ENCODE data around the gene ARHGAP15. TPM values are rescaled to one million over a fixed set of nuclear protein-coding genes. Genes with fewer than 3 reads are reported as not detected.

The ARHGAP15 gene
- total RNA-seq, 1 donor, result 334 TPM

GRCh38 chr2:143176606-143177005 lies 47.4 kb downstream of the ARHGAP15 start:
- Histone ChIP-seq H3K27me3 (ENCODE audit: insufficient read depth, low read length) (no peaks in the 10 kb centered on the region), H3K4me3 (ENCODE audit: low read length) (no peak overlapping the region), H3K4me1 (ENCODE audit: insufficient read depth, low read length) (peaks cover 13% of the 10 kb centered on the region), H3K9me3 (ENCODE audit: low read depth, low read length) (no peaks in the 10 kb centered on the region)

- Histone ChIP-seq H3K27me3 (ENCODE audit: insufficient read depth, low read length) (no peaks in the 10 kb centered on the region), H3K4me3 (ENCODE audit: low read length) (no peak overlapping the region), H3K4me1 (ENCODE audit: insufficient read depth, low read length) (peaks cover 13% of the 10 kb centered on the region), H3K9me3 (ENCODE audit: low read depth, low read length) (no peaks in the 10 kb centered on the region)
Observed at GRCh38 chr2:143177096-143177786, 48.0 kb downstream of the ARHGAP15 start.

GRCh38 chr2:143181494-143181893 lies 52.3 kb downstream of the ARHGAP15 start:
- H3K4me3 ChIP-seq (ENCODE audit: low read length), result no peak overlapping the region
- no peaks in the 10 kb centered on the region for H3K27me3 ChIP-seq (ENCODE audit: insufficient read depth, low read length)
- peaks cover 14% of the 10 kb centered on the region for H3K4me1 ChIP-seq (ENCODE audit: insufficient read depth, low read length)
- no peaks in the 10 kb centered on the region for H3K9me3 ChIP-seq (ENCODE audit: low read depth, low read length)

- H3K9me3 ChIP-seq (ENCODE audit: low read depth, low read length), result no peaks in the 10 kb centered on the region
- no peak overlapping the region for H3K4me3 ChIP-seq (ENCODE audit: low read length)
- peaks cover 8% of the 10 kb centered on the region for H3K4me1 ChIP-seq (ENCODE audit: insufficient read depth, low read length)
- H3K27me3 ChIP-seq (ENCODE audit: insufficient read depth, low read length), result no peaks in the 10 kb centered on the region
Observed at GRCh38 chr2:143182649-143183048, 53.4 kb downstream of the ARHGAP15 start.

GRCh38 chr2:143183804-143184463 lies 54.7 kb downstream of the ARHGAP15 start:
- no peaks in the 10 kb centered on the region for H3K27me3 ChIP-seq (ENCODE audit: insufficient read depth, low read length)
- no peaks in the 10 kb centered on the region for H3K9me3 ChIP-seq (ENCODE audit: low read depth, low read length)
- H3K4me3 ChIP-seq (ENCODE audit: low read length), result no peak overlapping the region
- peaks cover 8% of the 10 kb centered on the region for H3K4me1 ChIP-seq (ENCODE audit: insufficient read depth, low read length)

GRCh38 chr2:143186876-143187275 lies 57.7 kb downstream of the ARHGAP15 start:
- Histone ChIP-seq H3K4me1 (ENCODE audit: insufficient read depth, low read length) (peaks cover 8% of the 10 kb centered on the region), H3K9me3 (ENCODE audit: low read depth, low read length) (no peaks in the 10 kb centered on the region), H3K27me3 (ENCODE audit: insufficient read depth, low read length) (no peaks in the 10 kb centered on the region), H3K4me3 (ENCODE audit: low read length) (no peak overlapping the region)

- Histone ChIP-seq H3K4me3 (ENCODE audit: low read length) (no peak overlapping the region), H3K4me1 (ENCODE audit: insufficient read depth, low read length) (no peaks in the 10 kb centered on the region), H3K9me3 (ENCODE audit: low read depth, low read length) (no peaks in the 10 kb centered on the region), H3K27me3 (ENCODE audit: insufficient read depth, low read length) (no peaks in the 10 kb centered on the region)
Observed at GRCh38 chr2:143190431-143190830, 61.2 kb downstream of the ARHGAP15 start.

GRCh38 chr2:143192106-143192505 lies 62.9 kb downstream of the ARHGAP15 start:
- Histone ChIP-seq H3K27me3 (ENCODE audit: insufficient read depth, low read length) (no peaks in the 10 kb centered on the region), H3K9me3 (ENCODE audit: low read depth, low read length) (no peaks in the 10 kb centered on the region), H3K4me1 (ENCODE audit: insufficient read depth, low read length) (no peaks in the 10 kb centered on the region), H3K4me3 (ENCODE audit: low read length) (no peak overlapping the region)

GRCh38 chr2:143192716-143193115 lies 63.5 kb downstream of the ARHGAP15 start:
- Histone ChIP-seq H3K9me3 (ENCODE audit: low read depth, low read length) (no peaks in the 10 kb centered on the region), H3K4me3 (ENCODE audit: low read length) (no peak overlapping the region), H3K4me1 (ENCODE audit: insufficient read depth, low read length) (no peaks in the 10 kb centered on the region), H3K27me3 (ENCODE audit: insufficient read depth, low read length) (no peaks in the 10 kb centered on the region)

- no peaks in the 10 kb centered on the region for H3K27me3 ChIP-seq (ENCODE audit: insufficient read depth, low read length)
- H3K4me3 ChIP-seq (ENCODE audit: low read length), result no peak overlapping the region
- H3K9me3 ChIP-seq (ENCODE audit: low read depth, low read length), result no peaks in the 10 kb centered on the region
- H3K4me1 ChIP-seq (ENCODE audit: insufficient read depth, low read length), result no peaks in the 10 kb centered on the region
Observed at GRCh38 chr2:143193121-143193520, 63.9 kb downstream of the ARHGAP15 start.

GRCh38 chr2:143195511-143195910 lies 66.3 kb downstream of the ARHGAP15 start:
- Histone ChIP-seq H3K4me3 (ENCODE audit: low read length) (no peak overlapping the region), H3K9me3 (ENCODE audit: low read depth, low read length) (no peaks in the 10 kb centered on the region), H3K27me3 (ENCODE audit: insufficient read depth, low read length) (no peaks in the 10 kb centered on the region), H3K4me1 (ENCODE audit: insufficient read depth, low read length) (no peaks in the 10 kb centered on the region)

GRCh38 chr2:143204062-143204461 lies 74.8 kb downstream of the ARHGAP15 start:
- Histone ChIP-seq H3K4me3 (ENCODE audit: low read length) (no peak overlapping the region), H3K27me3 (ENCODE audit: insufficient read depth, low read length) (no peaks in the 10 kb centered on the region), H3K9me3 (ENCODE audit: low read depth, low read length) (no peaks in the 10 kb centered on the region), H3K4me1 (ENCODE audit: insufficient read depth, low read length) (peaks cover 10% of the 10 kb centered on the region)

- Histone ChIP-seq H3K4me1 (ENCODE audit: insufficient read depth, low read length) (peaks cover 10% of the 10 kb centered on the region), H3K4me3 (ENCODE audit: low read length) (no peak overlapping the region), H3K9me3 (ENCODE audit: low read depth, low read length) (no peaks in the 10 kb centered on the region), H3K27me3 (ENCODE audit: insufficient read depth, low read length) (no peaks in the 10 kb centered on the region)
Observed at GRCh38 chr2:143205106-143205764, 76.0 kb downstream of the ARHGAP15 start.

- Histone ChIP-seq H3K4me1 (ENCODE audit: insufficient read depth, low read length) (peaks cover 2% of the 10 kb centered on the region), H3K9me3 (ENCODE audit: low read depth, low read length) (no peaks in the 10 kb centered on the region), H3K27me3 (ENCODE audit: insufficient read depth, low read length) (no peaks in the 10 kb centered on the region), H3K4me3 (ENCODE audit: low read length) (no peak overlapping the region)
Observed at GRCh38 chr2:143209570-143210445, 80.6 kb downstream of the ARHGAP15 start.

GRCh38 chr2:143210446-143210819 lies 81.2 kb downstream of the ARHGAP15 start:
- Histone ChIP-seq H3K4me1 (ENCODE audit: insufficient read depth, low read length) (no peaks in the 10 kb centered on the region), H3K4me3 (ENCODE audit: low read length) (no peak overlapping the region), H3K27me3 (ENCODE audit: insufficient read depth, low read length) (no peaks in the 10 kb centered on the region), H3K9me3 (ENCODE audit: low read depth, low read length) (no peaks in the 10 kb centered on the region)
